ENCODE data around the gene SORCS1.

DNA sequence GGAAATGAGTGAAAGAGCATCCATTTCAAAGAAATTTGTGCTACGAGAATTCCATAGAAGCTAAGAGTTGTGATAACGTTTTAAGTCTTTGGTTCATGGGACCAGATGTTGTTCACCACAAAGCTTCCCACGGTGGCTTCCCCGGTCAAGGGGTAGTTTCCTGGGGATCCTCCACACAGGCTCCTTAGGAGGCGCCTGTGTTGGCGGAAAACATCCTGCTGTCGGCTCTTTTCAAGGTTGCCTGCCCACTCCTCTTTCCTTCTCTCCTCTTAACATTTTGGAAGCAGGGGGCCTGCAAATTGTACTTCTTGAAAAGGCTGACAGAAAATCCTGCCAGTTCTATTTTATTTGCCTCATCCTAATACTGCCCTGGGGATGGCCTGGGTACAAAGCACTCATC is 398.6 kb downstream of the SORCS1 start:
- TF ChIP-seq, protein P1, sequence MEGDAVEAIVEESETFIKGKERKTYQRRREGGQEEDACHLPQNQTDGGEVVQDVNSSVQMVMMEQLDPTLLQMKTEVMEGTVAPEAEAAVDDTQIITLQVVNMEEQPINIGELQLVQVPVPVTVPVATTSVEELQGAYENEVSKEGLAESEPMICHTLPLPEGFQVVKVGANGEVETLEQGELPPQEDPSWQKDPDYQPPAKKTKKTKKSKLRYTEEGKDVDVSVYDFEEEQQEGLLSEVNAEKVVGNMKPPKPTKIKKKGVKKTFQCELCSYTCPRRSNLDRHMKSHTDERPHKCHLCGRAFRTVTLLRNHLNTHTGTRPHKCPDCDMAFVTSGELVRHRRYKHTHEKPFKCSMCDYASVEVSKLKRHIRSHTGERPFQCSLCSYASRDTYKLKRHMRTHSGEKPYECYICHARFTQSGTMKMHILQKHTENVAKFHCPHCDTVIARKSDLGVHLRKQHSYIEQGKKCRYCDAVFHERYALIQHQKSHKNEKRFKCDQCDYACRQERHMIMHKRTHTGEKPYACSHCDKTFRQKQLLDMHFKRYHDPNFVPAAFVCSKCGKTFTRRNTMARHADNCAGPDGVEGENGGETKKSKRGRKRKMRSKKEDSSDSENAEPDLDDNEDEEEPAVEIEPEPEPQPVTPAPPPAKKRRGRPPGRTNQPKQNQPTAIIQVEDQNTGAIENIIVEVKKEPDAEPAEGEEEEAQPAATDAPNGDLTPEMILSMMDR (IDR thresholded peaks at IDR 0.05) = no peak
- TF ChIP-seq POLR2A (IDR thresholded peaks at IDR 0.05) = no peak
- no peak for TF ChIP-seq EP300 (IDR thresholded peaks at IDR 0.05)

All from tibial nerve (tissue), 4 donors.